ENCODE measurements around the gene CGB2.

Gene CGB2

DNA sequence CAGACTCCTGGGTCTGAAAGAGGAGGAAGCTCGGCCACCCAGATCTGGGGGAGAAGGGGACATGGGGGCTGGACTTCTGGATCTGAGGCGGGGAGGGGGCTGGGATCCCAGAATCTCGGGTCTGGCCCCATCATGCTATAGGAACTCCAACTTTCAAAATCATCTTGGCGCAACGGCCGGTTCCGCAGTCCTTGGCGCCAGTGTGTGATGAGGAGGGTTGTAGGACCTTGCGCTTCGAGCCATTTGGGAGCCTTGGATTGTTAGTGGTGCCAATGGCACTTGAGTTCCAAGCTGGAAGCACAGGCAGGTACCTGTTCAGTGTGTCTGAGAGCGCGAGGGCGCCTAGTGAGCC lies 37.7 kb upstream of the CGB2 start:
- Histone ChIP-seq H3K4me3 (peak overlapping the region; percentile 72), H3K4me1 (peaks cover 3% of the 10 kb centered on the region), H3K27me3 (ENCODE audit: low read depth) (no peaks in the 10 kb centered on the region), H3K36me3 (replicated peaks) (peaks cover 9% of the 10 kb centered on the region), H3K9me3 (no peaks in the 10 kb centered on the region)
- DNase-seq (ENCODE audit: low spot score in 2 of 2), result no peak
- in situ Hi-C loops (cut with MboI; ENCODE audit: low sequenced_read_pairs), result no loop called here

DNA sequence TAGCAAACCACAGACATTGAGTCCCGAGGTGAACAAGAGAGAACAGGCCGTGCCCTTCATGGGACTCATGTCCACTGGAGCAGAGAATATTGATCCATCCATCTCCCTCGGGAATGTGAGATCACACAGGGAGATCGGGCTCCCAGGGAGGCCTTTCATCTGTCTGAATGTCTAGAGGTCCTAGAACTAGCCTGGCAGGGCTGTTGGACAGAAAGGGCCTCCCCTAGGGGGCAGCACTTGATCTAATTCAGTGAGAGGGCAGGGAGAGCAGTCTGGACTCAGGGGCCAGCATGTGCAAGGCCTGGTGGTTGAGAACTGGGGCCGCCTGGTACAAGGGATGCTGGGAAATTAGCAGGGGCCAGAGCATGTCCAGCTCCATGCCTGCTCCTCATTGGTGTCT lies 33.7 kb upstream of the CGB2 start:
- Histone ChIP-seq H3K4me3 (no peak overlapping the region), H3K9me3 (no peaks in the 10 kb centered on the region), H3K36me3 (replicated peaks) (peaks cover 28% of the 10 kb centered on the region), H3K4me1 (peaks cover 3% of the 10 kb centered on the region), H3K27me3 (ENCODE audit: low read depth) (no peaks in the 10 kb centered on the region)
- DNase-seq (ENCODE audit: low spot score in 2 of 2), result peak; percentile 78 to 88
- in situ Hi-C loops (cut with MboI; ENCODE audit: low sequenced_read_pairs), result no loop called here

DNA sequence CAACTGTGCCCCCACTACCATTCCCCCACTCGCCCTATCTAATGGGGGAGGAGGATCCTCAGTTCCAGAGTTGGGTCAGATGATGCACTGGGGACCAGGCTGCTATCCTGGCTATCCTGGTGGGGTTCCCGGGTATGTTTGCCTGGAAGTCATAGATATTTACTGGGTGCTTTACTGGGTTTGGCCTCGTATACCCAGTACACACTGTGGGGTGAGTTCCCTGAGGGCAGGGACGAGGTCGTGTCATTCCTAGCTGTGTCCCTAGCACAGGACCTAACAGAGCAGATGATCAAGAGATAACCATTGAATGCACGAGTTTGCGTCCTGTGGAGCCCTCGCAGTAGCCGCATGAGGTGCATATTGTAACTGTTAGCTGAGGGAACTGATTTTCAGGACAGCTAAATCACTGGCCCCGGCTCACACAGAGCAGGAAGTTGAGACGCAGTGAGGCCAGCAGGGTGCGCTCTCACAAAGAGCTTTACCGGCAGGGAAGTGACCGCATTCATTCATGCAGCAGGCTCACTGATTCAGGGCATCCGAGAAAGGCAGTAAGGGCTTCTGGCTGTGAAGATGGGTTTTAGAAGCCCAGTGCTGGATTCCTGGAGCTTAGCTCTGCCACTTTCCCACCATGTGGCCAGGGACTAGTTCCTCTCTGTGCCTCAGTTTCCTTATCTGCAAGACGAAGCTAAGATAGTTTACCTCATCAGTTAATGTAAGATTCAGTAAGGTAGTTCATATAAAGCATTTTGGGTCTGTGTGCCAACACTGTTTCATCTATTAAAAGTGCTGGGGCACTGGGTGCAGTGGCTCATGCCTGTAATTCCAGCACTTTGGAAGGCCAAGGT lies 32.0 kb upstream of the CGB2 start:
- H3K9me3 ChIP-seq, result no peaks in the 10 kb centered on the region
- H3K4me1 ChIP-seq, result peaks cover 3% of the 10 kb centered on the region
- no peak overlapping the region for H3K4me3 ChIP-seq
- H3K27me3 ChIP-seq (ENCODE audit: low read depth), result no peaks in the 10 kb centered on the region
- peaks cover 43% of the 10 kb centered on the region for H3K36me3 ChIP-seq (replicated peaks)
- DNase-seq (ENCODE audit: low spot score in 2 of 2), result peak; percentile 60 to 85
- in situ Hi-C loops (cut with MboI; ENCODE audit: low sequenced_read_pairs), result no loop called here

- Histone ChIP-seq H3K27me3 (ENCODE audit: low read depth) (no peaks in the 10 kb centered on the region), H3K9me3 (no peaks in the 10 kb centered on the region), H3K4me3 (no peak overlapping the region), H3K36me3 (replicated peaks) (peaks cover 69% of the 10 kb centered on the region), H3K4me1 (no peaks in the 10 kb centered on the region)
- no peak for DNase-seq (ENCODE audit: low spot score in 2 of 2)
- in situ Hi-C loops (cut with MboI; ENCODE audit: low sequenced_read_pairs), result no loop called here
Measured at GRCh38 chr19:49004133-49004532, 27.6 kb upstream of the CGB2 start.

DNA sequence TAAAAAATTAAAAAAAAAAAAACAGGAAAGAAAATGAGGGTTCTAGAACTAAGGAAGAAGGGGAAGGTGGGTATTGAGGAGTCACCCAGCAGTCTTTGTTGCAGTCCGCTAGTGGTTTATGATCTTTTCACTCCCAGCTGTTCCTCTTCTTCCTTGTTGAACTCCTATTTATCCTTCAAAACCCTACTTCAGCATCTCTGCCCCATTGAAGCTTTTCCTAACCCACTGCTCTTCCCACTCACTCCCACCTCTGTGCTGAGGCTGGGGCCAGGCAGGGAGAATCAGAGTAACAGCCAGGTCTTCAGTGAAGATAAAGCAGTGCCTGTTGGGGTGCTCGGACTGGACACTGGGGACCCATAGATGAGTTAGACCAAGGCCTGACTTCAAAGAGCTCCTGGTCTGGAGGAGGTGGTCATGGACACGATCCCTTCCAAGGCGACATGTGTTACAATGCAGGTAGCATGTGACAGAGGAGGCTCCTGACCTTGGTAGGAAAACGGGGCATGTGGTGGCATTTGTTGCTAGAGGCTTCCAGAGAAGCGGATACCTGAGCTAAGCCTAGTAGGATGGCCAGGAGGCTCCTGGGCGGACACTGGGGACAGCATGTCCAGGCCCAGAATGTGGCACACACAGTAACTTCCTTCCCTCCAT lies 26.6 kb upstream of the CGB2 start:
- Histone ChIP-seq H3K4me1 (no peaks in the 10 kb centered on the region), H3K36me3 (replicated peaks) (peaks cover 70% of the 10 kb centered on the region), H3K27me3 (ENCODE audit: low read depth) (no peaks in the 10 kb centered on the region), H3K9me3 (no peaks in the 10 kb centered on the region), H3K4me3 (no peak overlapping the region)
- no peak for DNase-seq (ENCODE audit: low spot score in 2 of 2)
- in situ Hi-C loops (cut with MboI; ENCODE audit: low sequenced_read_pairs), result no loop called here

- H3K4me1 ChIP-seq, result no peaks in the 10 kb centered on the region
- H3K36me3 ChIP-seq (replicated peaks), result peaks cover 80% of the 10 kb centered on the region
- no peaks in the 10 kb centered on the region for H3K27me3 ChIP-seq (ENCODE audit: low read depth)
- in situ Hi-C loops (cut with MboI; ENCODE audit: low sequenced_read_pairs), result no loop called here
- H3K9me3 ChIP-seq, result no peaks in the 10 kb centered on the region
- no peak overlapping the region for H3K4me3 ChIP-seq
- no peak for DNase-seq (ENCODE audit: low spot score in 2 of 2)
Measured at GRCh38 chr19:49006905-49007304, 24.8 kb upstream of the CGB2 start.

GRCh38 chr19:49009828-49010227 lies 21.9 kb upstream of the CGB2 start:
- Histone ChIP-seq H3K27me3 (ENCODE audit: low read depth) (no peaks in the 10 kb centered on the region), H3K36me3 (replicated peaks) (peaks cover 79% of the 10 kb centered on the region)

GRCh38 chr19:49010453-49010852 lies 21.2 kb upstream of the CGB2 start:
- no peaks in the 10 kb centered on the region for H3K27me3 ChIP-seq (ENCODE audit: low read depth)
- no peaks in the 10 kb centered on the region for H3K9me3 ChIP-seq
- in situ Hi-C loops (cut with MboI; ENCODE audit: low sequenced_read_pairs), result no loop called here
- DNase-seq (ENCODE audit: low spot score in 2 of 2), result no peak
- no peaks in the 10 kb centered on the region for H3K4me1 ChIP-seq
- no peak overlapping the region for H3K4me3 ChIP-seq
- peaks cover 80% of the 10 kb centered on the region for H3K36me3 ChIP-seq (replicated peaks)

More at GRCh38 chr19:49009828-49010227, 21.9 kb upstream of the CGB2 start:
- in situ Hi-C loops (cut with MboI; ENCODE audit: low sequenced_read_pairs), result no loop called here
- Histone ChIP-seq H3K4me3 (no peak overlapping the region), H3K4me1 (no peaks in the 10 kb centered on the region), H3K9me3 (no peaks in the 10 kb centered on the region)
- DNase-seq (ENCODE audit: low spot score in 2 of 2), result no peak

- Histone ChIP-seq H3K4me1 (no peaks in the 10 kb centered on the region), H3K4me3 (no peak overlapping the region), H3K36me3 (replicated peaks) (peaks cover 78% of the 10 kb centered on the region), H3K27me3 (ENCODE audit: low read depth) (no peaks in the 10 kb centered on the region), H3K9me3 (no peaks in the 10 kb centered on the region)
- in situ Hi-C loops (cut with MboI; ENCODE audit: low sequenced_read_pairs), result no loop called here
- DNase-seq (ENCODE audit: low spot score in 2 of 2), result no peak
Measured at GRCh38 chr19:49011194-49011593, 20.5 kb upstream of the CGB2 start.

GRCh38 chr19:49014123-49014869 lies 17.4 kb upstream of the CGB2 start:
- DNase-seq (ENCODE audit: low spot score in 2 of 2), result no peak
- H3K36me3 ChIP-seq (replicated peaks), result peaks cover 61% of the 10 kb centered on the region

DNA sequence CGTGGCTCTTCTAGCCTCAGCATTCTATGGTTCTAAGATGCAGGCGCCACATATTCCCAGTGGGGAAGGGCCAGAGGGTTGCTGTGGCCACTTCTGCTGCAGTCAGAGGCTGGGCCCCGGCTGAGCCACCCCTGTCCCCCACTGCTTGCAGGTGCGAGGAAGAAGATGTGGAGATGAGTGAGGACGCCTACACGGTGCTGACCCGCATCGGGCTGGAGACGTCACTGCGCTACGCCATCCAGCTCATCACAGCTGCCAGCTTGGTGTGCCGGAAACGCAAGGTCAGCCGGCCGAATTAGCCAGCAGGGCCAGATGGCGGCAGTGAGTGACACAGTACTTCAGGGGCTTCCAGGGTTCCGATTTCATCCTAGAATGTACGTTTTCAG lies 16.8 kb upstream of the CGB2 start:
- H3K27me3 ChIP-seq (ENCODE audit: low read depth), result no peaks in the 10 kb centered on the region
- peaks cover 10% of the 10 kb centered on the region for H3K4me1 ChIP-seq
- DNase-seq (ENCODE audit: low spot score in 2 of 2), result no peak
- no peaks in the 10 kb centered on the region for H3K9me3 ChIP-seq
- in situ Hi-C loops (cut with MboI; ENCODE audit: low sequenced_read_pairs), result no loop called here
- H3K4me3 ChIP-seq, result no peak overlapping the region
- peaks cover 56% of the 10 kb centered on the region for H3K36me3 ChIP-seq (replicated peaks)

More at GRCh38 chr19:49014123-49014869, 17.4 kb upstream of the CGB2 start:
- Histone ChIP-seq H3K4me3 (no peak overlapping the region), H3K4me1 (peaks cover 10% of the 10 kb centered on the region), H3K9me3 (no peaks in the 10 kb centered on the region), H3K27me3 (ENCODE audit: low read depth) (no peaks in the 10 kb centered on the region)
- in situ Hi-C loops (cut with MboI; ENCODE audit: low sequenced_read_pairs), result no loop called here

DNA sequence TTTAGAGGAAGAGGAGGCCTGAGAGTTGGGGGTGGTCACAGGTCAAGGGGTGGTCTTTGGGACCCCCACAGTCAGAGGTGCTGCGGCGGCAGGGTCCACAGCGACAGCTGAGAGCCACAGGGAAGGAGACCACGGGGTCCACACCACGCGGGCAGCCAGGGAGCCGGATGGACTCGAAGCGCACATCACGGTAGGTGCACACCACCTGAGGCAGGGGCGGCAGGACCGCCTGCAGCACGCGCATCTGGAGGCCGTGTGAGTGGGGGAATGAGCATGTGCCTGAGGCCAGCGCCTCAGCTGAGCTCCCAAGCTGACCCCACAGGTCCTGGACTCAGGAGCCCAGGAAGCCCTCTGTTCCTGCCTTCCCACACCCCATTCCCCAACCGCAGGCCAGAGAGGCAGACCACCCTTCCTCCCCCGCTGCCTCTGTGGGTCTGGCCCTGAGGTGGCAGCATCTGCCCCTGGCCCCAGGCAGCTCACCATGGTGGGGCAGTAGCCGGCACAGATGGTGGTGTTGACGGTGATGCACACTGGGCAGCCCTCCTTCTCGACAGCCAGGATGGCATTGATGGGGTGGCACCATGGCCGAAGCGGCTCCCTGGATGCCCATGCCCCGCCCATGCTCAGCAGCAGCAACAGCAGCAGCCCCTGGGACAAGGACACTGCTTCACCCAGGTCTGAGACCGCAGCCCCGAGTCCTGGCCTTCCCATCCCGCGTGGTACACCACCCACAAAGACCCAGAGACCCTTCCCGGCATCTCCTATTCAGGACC lies 15.4 kb upstream of the CGB2 start:
- H3K4me1 ChIP-seq, result peaks cover 10% of the 10 kb centered on the region
- H3K4me3 ChIP-seq, result no peak overlapping the region
- no peaks in the 10 kb centered on the region for H3K9me3 ChIP-seq
- H3K27me3 ChIP-seq (ENCODE audit: low read depth), result no peaks in the 10 kb centered on the region
- peaks cover 43% of the 10 kb centered on the region for H3K36me3 ChIP-seq (replicated peaks)
- no peak for DNase-seq (ENCODE audit: low spot score in 2 of 2)
- in situ Hi-C loops (cut with MboI; ENCODE audit: low sequenced_read_pairs), result no loop called here

DNA sequence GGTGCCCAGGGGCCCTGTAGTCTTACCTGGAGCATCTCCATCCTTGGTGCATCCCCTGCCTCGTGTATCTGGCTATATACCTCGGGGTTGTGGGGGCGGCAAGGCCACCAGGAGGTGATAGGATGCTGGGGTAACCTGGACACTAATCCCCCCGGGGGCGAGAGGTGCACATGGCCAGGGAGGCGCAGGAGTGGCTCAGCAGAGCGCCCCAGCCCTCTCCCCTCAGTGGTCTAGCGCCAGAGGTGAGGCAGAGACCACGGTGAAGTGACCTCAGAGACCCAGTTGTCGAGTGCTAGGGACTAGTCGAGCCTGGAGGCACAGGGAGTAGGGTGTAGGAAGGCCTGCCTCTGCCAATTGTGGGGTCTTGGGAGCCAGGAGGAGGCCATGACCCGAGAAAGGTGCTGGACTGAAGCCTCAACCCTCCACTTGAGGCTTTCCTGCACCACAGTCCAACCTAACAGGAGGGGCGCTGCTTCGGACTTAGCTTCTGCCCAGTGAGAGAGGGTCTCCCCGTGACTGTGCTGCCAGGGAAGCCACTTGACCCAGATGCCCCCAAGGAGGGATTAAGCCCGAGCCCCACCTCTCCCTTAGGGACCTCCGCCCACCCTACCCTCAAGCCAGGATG lies 14.5 kb upstream of the CGB2 start, which contains the start of gene LHB:
Gene LHB, minus strand, starts transcription at position 51 of the 625 bp plus-strand sequence. Its CDS starts 10 bp downstream, at position 41.
- H3K36me3 ChIP-seq (replicated peaks), result peaks cover 34% of the 10 kb centered on the region
- no peak for DNase-seq (ENCODE audit: low spot score in 2 of 2)
- in situ Hi-C loops (cut with MboI; ENCODE audit: low sequenced_read_pairs), result no loop called here
- peak within 1 kb of the TSS; percentile 29 for H3K4me3 ChIP-seq
- peaks cover 10% of the 10 kb centered on the region for H3K4me1 ChIP-seq
- H3K27me3 ChIP-seq (ENCODE audit: low read depth), result no peaks in the 10 kb centered on the region
- H3K9me3 ChIP-seq, result no peaks in the 10 kb centered on the region
